ENCODE results near the gene CACNA1A.
A peak's percentile ranks its signal among the peaks of the same experiment; 100 is the strongest.

Gene CACNA1A

GRCh38 chr19:13165162-13165997, 340.9 kb downstream of the CACNA1A start:
- no peak for TF ChIP-seq CTCF (IDR thresholded peaks at IDR 0.05; ENCODE audit: extremely low read depth, missing control alignments)

GRCh38 chr19:13164343-13165161, 341.7 kb downstream of the CACNA1A start:
- TF ChIP-seq CTCF (IDR thresholded peaks at IDR 0.05; ENCODE audit: extremely low read depth, missing control alignments): no peak
- DNase-seq (ENCODE audit: low spot score): peak; percentile 21

More at GRCh38 chr19:13165162-13165997, 340.9 kb downstream of the CACNA1A start:
- DNase-seq (ENCODE audit: low spot score): no peak

- DNase-seq (ENCODE audit: low spot score): peak; percentile 41
Measured at GRCh38 chr19:13163609-13164342, 342.5 kb downstream of the CACNA1A start.

GRCh38 chr19:13162724-13163608, 343.3 kb downstream of the CACNA1A start:
- DNase-seq (ENCODE audit: low spot score): peak; percentile 81
- TF ChIP-seq CTCF (IDR thresholded peaks at IDR 0.05; ENCODE audit: extremely low read depth, missing control alignments): no peak

More at GRCh38 chr19:13163609-13164342, 342.5 kb downstream of the CACNA1A start:
- TF ChIP-seq CTCF (IDR thresholded peaks at IDR 0.05; ENCODE audit: extremely low read depth, missing control alignments): no peak

- no peak for TF ChIP-seq CTCF (IDR thresholded peaks at IDR 0.05; ENCODE audit: extremely low read depth, missing control alignments)
- no peak for DNase-seq (ENCODE audit: low spot score)
Measured at GRCh38 chr19:13160557-13160956, 345.7 kb downstream of the CACNA1A start.

- no peak for DNase-seq (ENCODE audit: low spot score)
- no peak for TF ChIP-seq CTCF (IDR thresholded peaks at IDR 0.05; ENCODE audit: extremely low read depth, missing control alignments)
Measured at GRCh38 chr19:13159713-13160112, 346.6 kb downstream of the CACNA1A start.

Measured in GM20000 (cell line).